GM20431 (cell line): ENCODE measurements around the gene HSPB8.

Experiments used
- in situ Hi-C: fragments of 300-500 bp; cut with MseI, MboI; formaldehyde crosslinking; loops from one replicate; pipeline ENCODE4 v1.15.0; 2020; ENCODE audit warnings: low sequenced_read_pairs; ENCODE audit not compliant: unreplicated experiment

HSPB8 gene

GRCh38 chr12:119241580-119242169 lies 62.9 kb downstream of the HSPB8 start:
- in situ Hi-C loops = no loop called here
